ENCODE measurements around the gene SGSM2. TPM values are rescaled to one million over a fixed set of nuclear protein-coding genes. Genes with fewer than 3 reads are reported as not detected.

Gene SGSM2
- total RNA-seq, 1 experiment from 2014 or later = 49.0 TPM

GRCh38 chr17:2427910-2428309, 90.6 kb downstream of the SGSM2 start:
- H3K4me1 ChIP-seq (ENCODE audit: control insufficient read depth, insufficient read depth, low read length) = no peaks in the 10 kb centered on the region
- H3K9me3 ChIP-seq (ENCODE audit: control insufficient read depth, insufficient read depth, low read depth, low read length) = no peaks in the 10 kb centered on the region
- H3K27ac ChIP-seq (ENCODE audit: low read length) = no peak overlapping the region
- no peaks in the 10 kb centered on the region for H3K36me3 ChIP-seq (ENCODE audit: control insufficient read depth, insufficient read depth, low read length)
- DNase-seq (ENCODE audit: low read depth, low spot score) = no peak
- H3K27me3 ChIP-seq (ENCODE audit: control insufficient read depth, insufficient read depth, low read length) = no peaks in the 10 kb centered on the region
- POLR2A ChIA-PET = no interaction called here
- intact Hi-C loops (cut with micrococcal nuclease; ENCODE audit: unreplicated experiment) (no loop called here), in situ Hi-C loops (cut with HindIII; ENCODE audit: low pct_unique_long_range_greater_than_20kb, low sequenced_read_pairs) (no loop called here)
- no peak overlapping the region for H3K4me3 ChIP-seq (ENCODE audit: low read depth in 2 of 2, low read length in 2 of 2)
- CTCF ChIA-PET = no interaction called here
- ATAC-seq = no peak
- TF ChIP-seq CTCF (IDR thresholded peaks at IDR 0.05) (no peak), TCF7L2 (IDR thresholded peaks at IDR 0.05; ENCODE audit: low read depth, low read length) (no peak), REST (IDR thresholded peaks at IDR 0.05; ENCODE audit: insufficient read depth in 1 of 2, low read depth in 2 of 2, low read length in 1 of 2) (no peak), POLR2AphosphoS5 (IDR thresholded peaks at IDR 0.05; ENCODE audit: low read depth, low read length) (no peak), SIN3A (IDR thresholded peaks at IDR 0.05; ENCODE audit: borderline replicate concordance, insufficient read depth, low read depth, low read length) (no peak)
- BruUV-seq (replicated peaks) = no TSS peak

Other genes starting within 250 kb of the SGSM2 start
- gene SMG6, start 33.7 kb upstream of the SGSM2 start, total RNA-seq (2021; ENCODE audit: unreplicated experiment) = 17.8 TPM
- 11.8 TPM for gene SRR, start 33.6 kb upstream of the SGSM2 start, total RNA-seq (2021; ENCODE audit: unreplicated experiment)
- 44.7 TPM for gene TSR1, start 1.0 kb upstream of the SGSM2 start, total RNA-seq (2021; ENCODE audit: unreplicated experiment)
- gene MNT, start 63.6 kb downstream of the SGSM2 start, total RNA-seq (2021; ENCODE audit: unreplicated experiment) = 31.8 TPM
- 34.7 TPM for gene METTL16, start 174.4 kb downstream of the SGSM2 start, total RNA-seq (2021; ENCODE audit: unreplicated experiment)